ENCODE data around the gene AGAP2. TPM values are rescaled to one million over a fixed set of nuclear protein-coding genes. Genes with fewer than 3 reads are reported as not detected.

The AGAP2 gene
- polyA plus RNA-seq, 2 of the 4 experiments (the other 2 are of a cell fraction), result 0.26 to 0.45 TPM

DNA sequence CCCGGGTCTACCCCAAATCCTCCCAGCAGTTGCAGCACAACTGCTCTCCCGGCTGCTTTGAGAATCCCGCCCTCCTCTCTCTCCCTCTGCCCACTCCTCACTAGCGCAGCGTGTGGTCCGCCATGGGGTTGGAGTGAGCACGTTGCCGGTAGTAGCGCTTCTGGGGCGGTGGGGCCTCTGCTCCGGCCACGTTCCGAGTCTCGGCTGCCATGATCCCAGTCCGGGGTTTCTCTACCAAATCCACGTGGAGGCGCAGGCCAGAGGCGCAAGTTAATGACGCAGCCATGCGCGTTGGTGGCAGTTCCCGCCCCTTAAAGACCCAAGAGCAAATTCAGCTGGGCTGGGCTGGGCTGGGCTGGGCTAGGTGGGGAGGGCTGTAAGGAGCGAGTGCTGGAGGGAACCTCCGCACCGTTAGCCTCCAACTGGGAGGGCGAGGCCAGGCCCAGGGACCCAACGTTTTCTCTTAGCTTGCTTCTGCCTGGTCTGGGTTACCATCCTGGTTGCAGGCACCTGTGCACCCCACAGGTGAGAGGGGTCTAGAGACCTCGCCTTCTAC, 33.4 kb upstream of the AGAP2 start, which contains the start of gene METTL1:
Gene METTL1 (minus strand): TSS at position 233 of the 556 bp plus-strand sequence. CDS start 22 bp downstream, at position 211.
- ATAC-seq (peak; percentile 79 to 91), DNase-seq (ENCODE audit: low read depth in 1 of 2, low spot score in 1 of 2) (peak; percentile 96 to 99), FAIRE-seq (no peak)
- ChIA-PET POLR2A (interaction anchor here (0.6 to 1.4 kb wide), 13 partner anchors 9 to 106 kb away, joined by 3 to 9 read pairs (median 4); partner anchors contain the start of genes CDK4, TSFM and TSPAN31), CTCF (interaction anchor here (0.9 to 8.0 kb wide), 6 partner anchors 8 to 189 kb away, joined by 3 to 117 read pairs (median 4); partner anchors contain the start of genes MARCHF9 and TSFM)
- H3K27ac ChIP-seq, result peak within 1 kb of the TSS; percentile 78 to 94
- H3K4me1 ChIP-seq, result peaks cover 18% of the 10 kb centered on the region
- H3K4me3 ChIP-seq, result peak within 1 kb of the TSS; percentile 77
- 3% methylated on average over 16 of the region's 28 CpGs for WGBS (ENCODE audit: missing lambda C conversion rate)
- peak within 1 kb of the TSS; percentile 95 for H3K4me2 ChIP-seq
- no peaks in the 10 kb centered on the region for H3K9me3 ChIP-seq
- TF ChIP-seq, protein P1, sequence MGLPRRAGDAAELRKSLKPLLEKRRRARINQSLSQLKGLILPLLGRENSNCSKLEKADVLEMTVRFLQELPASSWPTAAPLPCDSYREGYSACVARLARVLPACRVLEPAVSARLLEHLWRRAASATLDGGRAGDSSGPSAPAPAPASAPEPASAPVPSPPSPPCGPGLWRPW (IDR thresholded peaks at IDR 0.05), result no peak
- TF ChIP-seq NR3C1 (IDR thresholded peaks at IDR 0.05), result no peak
- no peak for TF ChIP-seq HDAC2 (IDR thresholded peaks at IDR 0.05)
- peak; percentile 49; the same call in 1 of the 2 replicates for TF ChIP-seq MAZ (IDR thresholded peaks at IDR 0.05; ENCODE audit: borderline replicate concordance, low read depth, low read length)
- TF ChIP-seq, protein P2, sequence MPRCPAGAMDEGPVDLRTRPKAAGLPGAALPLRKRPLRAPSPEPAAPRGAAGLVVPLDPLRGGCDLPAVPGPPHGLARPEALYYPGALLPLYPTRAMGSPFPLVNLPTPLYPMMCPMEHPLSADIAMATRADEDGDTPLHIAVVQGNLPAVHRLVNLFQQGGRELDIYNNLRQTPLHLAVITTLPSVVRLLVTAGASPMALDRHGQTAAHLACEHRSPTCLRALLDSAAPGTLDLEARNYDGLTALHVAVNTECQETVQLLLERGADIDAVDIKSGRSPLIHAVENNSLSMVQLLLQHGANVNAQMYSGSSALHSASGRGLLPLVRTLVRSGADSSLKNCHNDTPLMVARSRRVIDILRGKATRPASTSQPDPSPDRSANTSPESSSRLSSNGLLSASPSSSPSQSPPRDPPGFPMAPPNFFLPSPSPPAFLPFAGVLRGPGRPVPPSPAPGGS (IDR thresholded peaks at IDR 0.05), result peak; percentile 96
- no peak for TF ChIP-seq HEYL (CRISPR knock-in tag; IDR thresholded peaks at IDR 0.05)
- TF ChIP-seq NFE2L2 (conservative IDR thresholded peaks at IDR 0.05; ENCODE audit: low read length), result no peak
- TF ChIP-seq POLR2AphosphoS2 (conservative IDR thresholded peaks at IDR 0.05; ENCODE audit: low read length), result no peak
- TF ChIP-seq, protein P3, sequence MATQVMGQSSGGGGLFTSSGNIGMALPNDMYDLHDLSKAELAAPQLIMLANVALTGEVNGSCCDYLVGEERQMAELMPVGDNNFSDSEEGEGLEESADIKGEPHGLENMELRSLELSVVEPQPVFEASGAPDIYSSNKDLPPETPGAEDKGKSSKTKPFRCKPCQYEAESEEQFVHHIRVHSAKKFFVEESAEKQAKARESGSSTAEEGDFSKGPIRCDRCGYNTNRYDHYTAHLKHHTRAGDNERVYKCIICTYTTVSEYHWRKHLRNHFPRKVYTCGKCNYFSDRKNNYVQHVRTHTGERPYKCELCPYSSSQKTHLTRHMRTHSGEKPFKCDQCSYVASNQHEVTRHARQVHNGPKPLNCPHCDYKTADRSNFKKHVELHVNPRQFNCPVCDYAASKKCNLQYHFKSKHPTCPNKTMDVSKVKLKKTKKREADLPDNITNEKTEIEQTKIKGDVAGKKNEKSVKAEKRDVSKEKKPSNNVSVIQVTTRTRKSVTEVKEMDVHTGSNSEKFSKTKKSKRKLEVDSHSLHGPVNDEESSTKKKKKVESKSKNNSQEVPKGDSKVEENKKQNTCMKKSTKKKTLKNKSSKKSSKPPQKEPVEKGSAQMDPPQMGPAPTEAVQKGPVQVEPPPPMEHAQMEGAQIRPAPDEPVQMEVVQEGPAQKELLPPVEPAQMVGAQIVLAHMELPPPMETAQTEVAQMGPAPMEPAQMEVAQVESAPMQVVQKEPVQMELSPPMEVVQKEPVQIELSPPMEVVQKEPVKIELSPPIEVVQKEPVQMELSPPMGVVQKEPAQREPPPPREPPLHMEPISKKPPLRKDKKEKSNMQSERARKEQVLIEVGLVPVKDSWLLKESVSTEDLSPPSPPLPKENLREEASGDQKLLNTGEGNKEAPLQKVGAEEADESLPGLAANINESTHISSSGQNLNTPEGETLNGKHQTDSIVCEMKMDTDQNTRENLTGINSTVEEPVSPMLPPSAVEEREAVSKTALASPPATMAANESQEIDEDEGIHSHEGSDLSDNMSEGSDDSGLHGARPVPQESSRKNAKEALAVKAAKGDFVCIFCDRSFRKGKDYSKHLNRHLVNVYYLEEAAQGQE (IDR thresholded peaks at IDR 0.05), result no peak; the same call in 1 of the 2 replicates
- TF ChIP-seq EHF (CRISPR knock-in tag; IDR thresholded peaks at IDR 0.05), result no peak
- TF ChIP-seq SMC3 (IDR thresholded peaks at IDR 0.05), result no peak
- TF ChIP-seq CBX8 (IDR thresholded peaks at IDR 0.05), result no peak
- TF ChIP-seq MAFK (IDR thresholded peaks at IDR 0.05; ENCODE audit: partially characterized antibody), result no peak
- TF ChIP-seq RAD21 (conservative IDR thresholded peaks at IDR 0.05 in 1 of 2, IDR thresholded peaks at IDR 0.05 in 1 of 2), result no peak
- TF ChIP-seq GATA3 (IDR thresholded peaks at IDR 0.05; ENCODE audit: borderline replicate concordance), result peak; percentile 55; the same call in 1 of the 2 replicates
- TF ChIP-seq FOSL2 (IDR thresholded peaks at IDR 0.05), result no peak
- peak; percentile 33 for TF ChIP-seq FOSL2 (CRISPR knock-in tag; IDR thresholded peaks at IDR 0.05)
- no peak for TF ChIP-seq HOXA7 (CRISPR knock-in tag; IDR thresholded peaks at IDR 0.05)
- TF ChIP-seq EP300 (IDR thresholded peaks at IDR 0.05), result no peak
- TF ChIP-seq KDM1A (IDR thresholded peaks at IDR 0.05; ENCODE audit: low read depth), result no peak
- TF ChIP-seq CHD4 (IDR thresholded peaks at IDR 0.05; ENCODE audit: borderline replicate concordance), result no peak
- no peak for TF ChIP-seq RCOR1 (IDR thresholded peaks at IDR 0.05; ENCODE audit: low read depth, low read length)
- TF ChIP-seq JUN (IDR thresholded peaks at IDR 0.05), result peak; percentile 80 to 96; a peak in 4 of 5 replicates
- TF ChIP-seq, protein P4, sequence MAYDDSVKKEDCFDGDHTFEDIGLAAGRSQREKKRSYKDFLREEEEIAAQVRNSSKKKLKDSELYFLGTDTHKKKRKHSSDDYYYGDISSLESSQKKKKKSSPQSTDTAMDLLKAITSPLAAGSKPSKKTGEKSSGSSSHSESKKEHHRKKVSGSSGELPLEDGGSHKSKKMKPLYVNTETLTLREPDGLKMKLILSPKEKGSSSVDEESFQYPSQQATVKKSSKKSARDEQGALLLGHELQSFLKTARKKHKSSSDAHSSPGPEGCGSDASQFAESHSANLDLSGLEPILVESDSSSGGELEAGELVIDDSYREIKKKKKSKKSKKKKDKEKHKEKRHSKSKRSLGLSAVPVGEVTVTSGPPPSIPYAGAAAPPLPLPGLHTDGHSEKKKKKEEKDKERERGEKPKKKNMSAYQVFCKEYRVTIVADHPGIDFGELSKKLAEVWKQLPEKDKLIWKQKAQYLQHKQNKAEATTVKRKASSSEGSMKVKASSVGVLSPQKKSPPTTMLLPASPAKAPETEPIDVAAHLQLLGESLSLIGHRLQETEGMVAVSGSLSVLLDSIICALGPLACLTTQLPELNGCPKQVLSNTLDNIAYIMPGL (CRISPR knock-in tag; IDR thresholded peaks at IDR 0.05; ENCODE audit: borderline replicate concordance), result no peak
- TF ChIP-seq, protein P5, sequence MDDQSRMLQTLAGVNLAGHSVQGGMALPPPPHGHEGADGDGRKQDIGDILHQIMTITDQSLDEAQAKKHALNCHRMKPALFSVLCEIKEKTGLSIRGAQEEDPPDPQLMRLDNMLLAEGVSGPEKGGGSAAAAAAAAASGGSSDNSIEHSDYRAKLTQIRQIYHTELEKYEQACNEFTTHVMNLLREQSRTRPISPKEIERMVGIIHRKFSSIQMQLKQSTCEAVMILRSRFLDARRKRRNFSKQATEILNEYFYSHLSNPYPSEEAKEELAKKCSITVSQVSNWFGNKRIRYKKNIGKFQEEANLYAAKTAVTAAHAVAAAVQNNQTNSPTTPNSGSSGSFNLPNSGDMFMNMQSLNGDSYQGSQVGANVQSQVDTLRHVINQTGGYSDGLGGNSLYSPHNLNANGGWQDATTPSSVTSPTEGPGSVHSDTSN (IDR thresholded peaks at IDR 0.05), result peak; percentile 57; the same call in 1 of the 2 replicates
- no peak for TF ChIP-seq NPAS2 (CRISPR knock-in tag; IDR thresholded peaks at IDR 0.05; ENCODE audit: borderline replicate concordance)
- TF ChIP-seq CBX2 (IDR thresholded peaks at IDR 0.05; ENCODE audit: borderline replicate concordance, low read depth), result no peak
- TF ChIP-seq CEBPB (IDR thresholded peaks at IDR 0.05), result peak in 1 of 2 experiments; percentile 17; a peak in 1 of 4 replicates
- TF ChIP-seq, protein P6, sequence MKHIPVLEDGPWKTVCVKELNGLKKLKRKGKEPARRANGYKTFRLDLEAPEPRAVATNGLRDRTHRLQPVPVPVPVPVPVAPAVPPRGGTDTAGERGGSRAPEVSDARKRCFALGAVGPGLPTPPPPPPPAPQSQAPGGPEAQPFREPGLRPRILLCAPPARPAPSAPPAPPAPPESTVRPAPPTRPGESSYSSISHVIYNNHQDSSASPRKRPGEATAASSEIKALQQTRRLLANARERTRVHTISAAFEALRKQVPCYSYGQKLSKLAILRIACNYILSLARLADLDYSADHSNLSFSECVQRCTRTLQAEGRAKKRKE (CRISPR knock-in tag; IDR thresholded peaks at IDR 0.05; ENCODE audit: low read depth), result no peak
- no peak for TF ChIP-seq RARB (CRISPR knock-in tag; IDR thresholded peaks at IDR 0.05)
- TF ChIP-seq JUNB (IDR thresholded peaks at IDR 0.05), result no peak
- TF ChIP-seq, protein P7, sequence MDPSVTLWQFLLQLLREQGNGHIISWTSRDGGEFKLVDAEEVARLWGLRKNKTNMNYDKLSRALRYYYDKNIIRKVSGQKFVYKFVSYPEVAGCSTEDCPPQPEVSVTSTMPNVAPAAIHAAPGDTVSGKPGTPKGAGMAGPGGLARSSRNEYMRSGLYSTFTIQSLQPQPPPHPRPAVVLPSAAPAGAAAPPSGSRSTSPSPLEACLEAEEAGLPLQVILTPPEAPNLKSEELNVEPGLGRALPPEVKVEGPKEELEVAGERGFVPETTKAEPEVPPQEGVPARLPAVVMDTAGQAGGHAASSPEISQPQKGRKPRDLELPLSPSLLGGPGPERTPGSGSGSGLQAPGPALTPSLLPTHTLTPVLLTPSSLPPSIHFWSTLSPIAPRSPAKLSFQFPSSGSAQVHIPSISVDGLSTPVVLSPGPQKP (IDR thresholded peaks at IDR 0.05; ENCODE audit: low read depth, low read length), result no peak
